GM18951 (cell line): Measurements from ENCODE around the gene SETD3.

ENCODE experiments used
- POLR2A ChIP-seq: IDR thresholded peaks from 4 replicates; pipeline ENCODE4 v1.6.1; 2011; ENCODE audit warnings: mild to moderate bottlenecking; ENCODE audit not compliant: insufficient read length, insufficient read depth; ENCODE audit errors: extremely low read depth
- in situ Hi-C: fragments of 300-500 bp; cut with MboI; formaldehyde crosslinking; loops from one replicate; pipeline ENCODE4 v1.12.0; 2022; ENCODE audit warnings: low sequenced_read_pairs, mixed read lengths, inconsistent platforms; ENCODE audit not compliant: unreplicated experiment

Gene SETD3

DNA sequence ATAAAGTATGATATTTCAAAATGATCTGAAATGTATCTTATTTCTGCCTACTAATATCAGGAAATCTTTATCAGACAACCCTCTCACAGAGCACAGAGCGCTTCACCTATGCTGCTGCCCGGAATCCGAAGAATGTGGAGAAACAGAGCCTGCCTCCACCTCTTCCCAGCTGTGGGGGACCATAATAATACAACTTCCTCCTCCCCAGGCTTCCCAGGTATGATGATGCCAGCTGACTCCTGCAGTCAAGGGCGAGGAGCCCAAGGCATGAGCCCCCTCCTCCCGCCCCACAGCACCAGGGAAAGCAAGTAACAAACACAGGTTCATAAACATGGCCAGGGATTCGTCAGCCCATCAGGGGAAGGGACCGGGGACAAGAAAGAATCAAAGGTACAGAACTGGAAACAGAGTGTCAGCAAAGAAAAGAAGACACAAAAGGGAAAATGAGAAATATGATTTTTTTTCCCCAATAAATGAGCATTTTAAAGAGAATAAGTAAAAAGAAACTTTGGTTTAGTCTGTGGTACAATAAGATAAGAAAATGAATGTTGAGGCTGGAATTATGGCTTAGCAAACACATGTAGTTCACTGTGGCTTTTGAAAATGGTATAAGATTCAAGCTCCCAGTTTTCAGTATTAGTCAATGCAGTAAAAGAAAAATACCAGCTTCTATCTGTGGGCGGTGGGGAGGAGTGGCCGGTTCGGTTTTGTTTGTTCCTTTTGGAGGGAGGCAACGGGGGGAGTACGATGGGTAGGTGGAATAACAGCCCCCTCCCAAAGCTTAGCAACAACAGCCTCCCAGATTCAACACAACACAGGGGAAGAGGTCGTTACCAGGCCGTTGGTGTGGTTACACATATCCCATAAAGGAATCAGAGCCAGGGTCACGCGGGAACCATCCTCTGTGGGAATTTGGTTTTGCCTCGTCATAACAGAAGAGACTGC, 68.3 kb downstream of the SETD3 start:
- no peak for TF ChIP-seq POLR2A

DNA sequence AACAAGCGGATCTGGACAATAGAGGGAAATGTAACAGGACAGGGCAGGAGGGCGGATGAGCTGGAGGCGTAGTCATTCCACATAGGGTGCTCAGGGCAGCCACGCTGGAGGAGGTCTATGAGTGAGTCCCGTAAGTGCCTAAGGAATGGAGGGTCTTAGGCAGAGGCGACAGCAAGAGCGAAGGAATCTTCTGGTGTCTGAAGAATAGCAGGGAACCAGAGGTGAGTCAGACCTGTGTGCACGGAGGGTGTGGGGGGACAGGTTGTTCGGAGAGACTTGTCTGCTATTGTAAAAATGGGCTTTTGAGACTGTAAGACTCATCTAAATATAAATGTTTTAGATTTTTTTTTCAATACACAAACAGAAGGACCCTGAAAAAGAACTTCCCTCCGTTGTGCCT, 70.6 kb downstream of the SETD3 start:
- TF ChIP-seq POLR2A, result no peak
- in situ Hi-C loops, result no loop called here

More for the DNA sequence above, 68.3 kb downstream of the SETD3 start:
- in situ Hi-C loops, result no loop called here

DNA sequence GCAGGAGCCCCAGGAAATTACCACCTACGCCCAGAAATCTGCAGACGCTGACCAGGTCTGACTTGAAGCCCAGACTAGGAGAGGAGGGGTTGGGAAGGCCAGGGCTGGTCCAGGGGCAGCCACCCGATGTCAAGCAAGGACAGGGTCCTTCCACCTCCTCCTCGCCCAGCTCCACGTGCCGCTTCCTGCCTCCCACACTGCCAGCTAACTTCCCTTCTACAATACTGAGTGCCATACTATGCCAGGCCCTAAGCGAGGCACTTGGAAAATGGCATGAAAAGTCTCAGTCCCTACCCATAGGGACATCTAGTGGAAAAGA, 71.7 kb downstream of the SETD3 start:
- in situ Hi-C loops, result no loop called here
- TF ChIP-seq POLR2A, result no peak

DNA sequence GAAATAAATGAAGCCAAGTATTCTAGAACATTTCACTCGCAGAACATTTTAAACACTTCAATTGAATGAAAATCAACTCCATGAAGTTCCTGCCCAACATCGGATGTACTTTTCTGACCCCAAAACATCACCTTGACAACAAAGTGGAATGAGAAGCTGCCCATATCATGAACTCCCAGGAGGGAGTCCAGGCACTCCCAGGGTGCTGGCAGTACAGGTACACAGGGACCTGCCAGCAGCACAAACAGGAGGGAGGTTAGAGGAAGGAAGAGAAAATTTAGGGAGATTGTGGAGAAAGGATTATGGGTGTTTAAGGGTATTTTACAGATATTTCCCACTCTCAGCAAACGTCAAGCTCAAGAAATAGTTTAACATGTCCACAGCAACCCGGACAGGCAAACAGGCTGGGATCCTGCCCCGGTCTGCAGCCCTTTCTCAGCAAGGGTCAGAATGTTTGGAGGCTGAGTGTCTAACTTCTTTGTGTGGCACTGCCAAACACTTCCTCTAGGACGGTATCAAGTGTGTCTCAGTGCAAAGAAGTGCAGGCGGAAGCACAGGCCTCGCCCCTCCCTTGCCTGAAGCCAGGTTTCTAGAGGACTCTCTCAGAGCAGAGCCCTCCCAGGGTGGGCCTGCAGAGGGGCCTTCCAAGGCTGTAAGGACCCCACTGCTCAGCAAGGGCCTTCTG, 72.2 kb downstream of the SETD3 start:
- in situ Hi-C loops, result no loop called here
- no peak for TF ChIP-seq POLR2A

DNA sequence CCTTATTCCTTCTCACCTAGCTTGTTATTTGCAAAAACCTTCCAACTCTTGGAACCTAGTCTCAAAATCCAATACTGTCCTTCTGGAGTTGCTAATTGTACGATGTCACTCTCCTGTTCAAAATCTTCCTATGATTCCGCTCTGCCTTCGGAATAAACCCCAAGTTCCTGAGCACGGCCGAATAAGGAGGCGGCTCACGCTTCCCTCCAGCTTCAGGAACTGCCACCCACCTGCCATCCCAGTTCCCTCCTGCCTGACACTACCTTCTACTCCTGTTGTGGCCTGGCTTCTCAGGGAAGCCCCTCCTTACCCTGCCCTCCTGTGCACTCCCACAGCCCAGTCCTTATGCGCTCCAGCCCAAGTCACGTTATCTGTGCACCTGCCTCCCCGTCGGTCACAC, 73.2 kb downstream of the SETD3 start:
- in situ Hi-C loops, result no loop called here

DNA sequence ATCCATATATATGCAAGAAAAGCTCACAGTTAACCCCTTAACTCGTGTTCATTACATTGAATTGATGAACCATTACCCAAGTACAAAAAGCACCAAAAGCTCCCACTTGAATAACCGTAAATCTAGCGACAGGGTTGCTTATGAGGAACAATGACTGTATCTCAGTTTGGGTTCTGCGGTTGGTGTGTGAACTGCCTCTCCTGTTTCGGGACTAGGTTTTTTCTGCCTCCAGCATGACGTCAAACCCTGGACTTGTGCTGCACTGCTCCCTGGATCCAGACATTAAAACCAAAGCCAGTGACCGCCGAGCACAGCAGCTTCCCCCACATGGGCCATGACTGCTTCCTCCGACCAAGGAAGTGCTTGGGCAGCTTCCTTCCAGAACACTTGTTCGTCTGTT, 77.7 kb downstream of the SETD3 start:
- no peak for TF ChIP-seq POLR2A

More for the DNA sequence above, 73.2 kb downstream of the SETD3 start:
- TF ChIP-seq POLR2A, result no peak

DNA sequence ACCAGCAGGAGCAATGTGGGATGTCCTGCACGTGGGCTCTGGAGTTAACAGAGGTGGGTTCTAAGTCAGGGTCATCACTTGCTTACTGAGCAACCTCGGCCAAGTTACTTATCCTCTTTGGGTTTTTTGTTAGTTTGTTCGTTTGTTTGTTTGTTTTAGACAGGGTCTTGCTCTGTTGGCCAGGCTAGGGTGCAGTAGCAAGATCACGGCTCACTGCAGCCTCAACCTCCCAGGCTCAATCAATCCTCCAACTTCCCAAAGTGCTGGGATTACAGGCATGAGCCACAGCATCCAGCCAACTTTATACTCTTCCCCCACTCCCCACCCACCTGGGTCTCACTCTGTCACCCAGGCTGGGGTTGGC, 78.4 kb downstream of the SETD3 start:
- no peak for TF ChIP-seq POLR2A
- in situ Hi-C loops, result no loop called here

More for the DNA sequence above, 77.7 kb downstream of the SETD3 start:
- in situ Hi-C loops, result no loop called here

DNA sequence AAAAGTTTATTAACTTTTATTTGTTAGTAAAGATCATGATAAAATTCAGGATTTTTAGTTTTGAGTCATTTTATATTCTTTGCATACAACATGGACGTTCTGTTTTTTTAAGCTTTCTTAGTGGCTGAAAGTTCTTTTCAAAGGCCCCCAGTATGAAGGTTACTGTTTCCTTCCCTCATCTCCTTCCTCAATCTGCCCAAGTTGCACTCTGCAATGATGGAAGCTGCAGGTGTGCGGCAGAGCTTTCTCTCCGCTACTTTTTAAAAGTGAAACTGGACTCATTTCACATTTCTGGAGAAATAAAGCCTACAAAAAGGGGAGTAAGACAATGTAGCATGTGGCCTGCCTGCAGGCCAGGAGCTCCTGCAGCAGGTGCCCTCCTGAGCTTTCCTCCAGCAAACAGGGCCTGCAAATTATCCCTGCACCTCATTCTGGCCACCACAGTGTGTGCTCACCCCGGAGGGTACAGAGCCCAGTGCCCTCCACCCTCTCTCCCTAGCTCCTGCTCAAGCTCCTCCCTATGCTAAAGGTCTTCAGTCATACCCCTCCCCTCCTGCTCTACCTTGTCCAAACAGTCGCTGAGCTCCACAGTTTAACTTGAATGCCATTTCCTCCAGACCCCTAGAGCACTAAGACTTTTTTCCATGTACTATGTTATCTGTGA, 78.9 kb downstream of the SETD3 start:
- in situ Hi-C loops, result no loop called here
- no peak for TF ChIP-seq POLR2A

DNA sequence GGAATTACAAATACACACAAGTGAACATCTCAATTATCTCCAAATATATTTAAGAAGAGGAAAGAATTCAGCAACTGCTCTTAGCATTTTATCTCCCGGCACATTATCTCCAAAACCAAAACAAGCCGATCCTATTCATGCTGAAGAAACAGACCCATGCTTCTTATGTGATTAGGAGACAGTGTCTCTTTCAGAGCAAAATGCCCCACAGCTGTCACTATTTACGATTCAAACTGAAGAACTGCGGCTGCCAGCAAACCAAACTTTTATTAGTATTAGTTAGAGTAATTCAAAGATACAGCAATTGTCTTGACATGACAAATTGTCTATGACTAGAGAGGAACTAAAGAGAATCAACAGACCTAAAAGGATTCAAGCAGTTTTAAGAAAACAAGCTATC, 79.4 kb downstream of the SETD3 start:
- no peak for TF ChIP-seq POLR2A
- in situ Hi-C loops, result no loop called here

DNA sequence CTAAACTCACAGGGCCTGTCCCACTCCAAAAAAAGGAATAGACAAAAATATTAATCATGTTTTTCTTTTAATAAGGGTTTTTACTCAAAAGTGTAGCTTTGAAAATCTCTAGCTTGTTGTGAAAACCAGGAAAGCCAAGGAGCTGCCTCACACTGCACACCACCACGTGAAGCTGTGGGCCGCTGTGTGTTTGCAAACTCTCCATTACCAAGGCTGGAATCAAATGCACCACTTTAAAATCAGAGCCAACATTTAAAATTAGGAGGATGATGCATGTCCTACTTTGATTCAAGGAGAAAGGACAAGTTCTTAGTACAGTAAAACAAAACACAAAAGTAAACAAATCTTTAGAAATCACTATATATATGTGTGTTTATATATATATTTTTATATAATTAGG, 83.0 kb downstream of the SETD3 start:
- TF ChIP-seq POLR2A, result no peak
- in situ Hi-C loops, result no loop called here

DNA sequence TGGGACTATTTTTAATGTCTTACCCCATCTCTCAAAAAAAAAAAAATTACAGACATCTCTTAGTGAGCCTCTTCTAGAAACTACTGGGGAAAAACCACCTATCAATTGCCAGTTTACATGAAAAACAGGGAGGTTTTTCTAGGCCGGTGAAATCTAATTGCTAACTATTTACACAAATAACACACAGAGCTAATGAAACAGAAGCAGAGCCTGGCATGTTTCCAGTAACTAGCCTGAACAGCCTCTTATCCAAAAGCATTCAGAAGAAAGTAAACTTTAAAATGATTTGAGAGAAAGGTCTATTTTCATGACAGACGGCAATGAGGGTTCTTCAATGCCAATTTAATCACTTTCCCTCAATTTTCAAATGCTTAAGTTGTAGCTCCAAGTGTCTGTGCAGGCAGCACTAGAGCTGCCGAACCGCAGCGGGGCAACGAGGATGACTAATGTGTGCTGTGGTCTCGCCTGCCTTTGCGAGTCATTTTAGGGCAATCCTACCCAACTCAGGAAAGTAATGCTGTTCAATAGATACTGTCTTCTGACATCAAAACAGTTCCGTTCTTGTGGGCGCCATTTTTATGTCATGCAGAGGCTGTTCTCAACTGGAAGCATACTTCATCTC, 84.6 kb downstream of the SETD3 start:
- TF ChIP-seq POLR2A, result no peak
- in situ Hi-C loops, result no loop called here

DNA sequence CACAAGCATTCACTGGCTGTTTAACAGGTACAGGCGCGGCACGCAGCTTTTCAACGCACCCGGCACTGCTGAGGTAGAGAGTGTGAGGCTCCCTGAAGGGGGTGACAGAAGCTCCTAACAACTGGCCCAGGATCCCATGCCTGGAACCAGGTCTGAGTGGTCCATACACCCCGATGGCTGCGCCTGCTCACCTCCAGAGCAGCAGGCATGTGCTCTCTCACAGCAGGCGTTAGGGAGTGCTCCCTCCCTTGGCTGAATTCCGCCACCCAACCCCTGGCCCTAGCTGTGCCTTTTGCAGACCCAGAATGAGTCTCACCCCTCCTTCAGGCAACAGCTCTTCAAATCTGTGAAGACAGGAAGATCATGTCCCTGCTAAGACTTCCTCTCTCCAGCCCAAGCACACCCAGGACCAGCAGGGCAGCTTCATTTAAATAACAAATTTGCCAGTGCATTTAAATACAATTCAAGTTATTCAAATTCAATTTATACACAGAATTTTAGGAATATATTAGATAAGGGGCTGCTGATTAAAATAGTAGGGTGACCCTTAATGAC, 86.0 kb downstream of the SETD3 start:
- in situ Hi-C loops, result no loop called here

DNA sequence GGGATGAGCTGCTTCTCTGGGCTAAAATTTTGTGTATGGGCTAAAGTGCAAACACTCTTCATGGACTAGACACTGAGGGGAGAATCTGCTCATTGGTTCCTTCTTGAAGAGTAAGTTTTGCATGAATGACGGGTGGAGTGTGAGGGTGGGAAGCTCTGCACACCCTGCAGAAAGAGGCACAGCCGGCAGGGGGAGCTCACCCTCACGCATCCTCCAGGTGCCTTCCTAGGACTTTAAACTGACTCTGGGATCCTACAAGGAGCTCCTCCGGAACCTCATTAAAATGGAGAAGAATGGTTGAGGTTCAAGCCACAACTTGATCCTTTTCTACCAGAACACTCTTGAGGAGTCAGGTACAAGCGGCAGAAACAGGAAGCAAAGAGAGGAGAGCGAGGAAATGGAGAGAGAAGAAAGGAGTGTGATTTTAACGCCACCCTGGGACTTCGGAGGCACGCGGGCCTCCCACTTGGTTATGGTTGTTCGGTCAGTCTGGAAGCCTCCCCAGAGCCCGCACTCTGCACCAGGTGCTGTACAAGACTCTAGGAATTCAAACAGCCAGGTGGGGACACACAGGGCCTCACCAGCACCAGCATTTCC, 87.5 kb downstream of the SETD3 start:
- TF ChIP-seq POLR2A, result no peak

More for the DNA sequence above, 86.0 kb downstream of the SETD3 start:
- TF ChIP-seq POLR2A, result no peak

DNA sequence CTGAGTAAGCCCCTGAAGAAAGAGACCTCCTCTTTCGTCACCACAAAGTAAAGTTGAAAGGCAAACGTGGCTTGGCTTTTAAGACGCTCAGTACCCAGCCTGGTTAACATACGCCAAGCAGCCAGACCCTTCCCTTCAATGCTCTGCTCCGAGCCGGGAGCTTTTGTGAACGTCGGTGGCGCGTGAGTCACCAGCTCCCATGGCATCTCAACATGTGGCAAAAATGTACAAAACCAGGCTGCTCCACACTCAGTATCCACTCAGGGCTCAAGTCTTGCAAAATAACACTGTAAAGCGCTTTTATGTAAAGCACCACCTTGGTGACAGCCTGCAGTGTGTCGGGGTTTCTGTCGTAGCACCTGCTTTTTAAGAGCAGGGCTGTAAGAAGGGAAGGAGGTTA, 89.0 kb downstream of the SETD3 start:
- no peak for TF ChIP-seq POLR2A
- in situ Hi-C loops, result no loop called here

More for the DNA sequence above, 87.5 kb downstream of the SETD3 start:
- in situ Hi-C loops, result no loop called here
